ENCODE measurements around the gene TRPM3.

GRCh38 chr9:71058660-71059059, 62.8 kb downstream of the TRPM3 start:
- TF ChIP-seq EZH2 (IDR thresholded peaks at IDR 0.05; ENCODE audit: borderline replicate concordance, low read length) (no peak), CTCF (conservative IDR thresholded peaks at IDR 0.05 in 1 of 2, IDR thresholded peaks at IDR 0.05 in 1 of 2; ENCODE audit: extremely low read depth in 1 of 2, insufficient read depth in 1 of 2, low read depth in 1 of 2, low read length in 2 of 2) (no peak)
